KMS-11 (cell line): ENCODE data around the gene EME1.

ENCODE experiments used
- H2AFZ ChIP-seq: fragments of 200-600 bp; sonication (generic); 2 replicates; pipeline ENCODE4 v1.6.1; 2016; ENCODE audit warnings: antibody characterized with exemption, mixed run types, low read depth
- H3K27ac ChIP-seq: fragments of 200-600 bp; sonication (generic); 2 replicates; pipeline ENCODE4 v1.6.1; 2016; ENCODE audit warnings: mild to moderate bottlenecking, mixed run types
- H3K27me3 ChIP-seq: fragments of 200-600 bp; sonication (generic); 2 replicates; pipeline ENCODE4 v1.6.1; 2017; ENCODE audit warnings: mild to moderate bottlenecking, low read depth, mixed run types, moderate library complexity; ENCODE audit not compliant: insufficient read depth
- H3K36me3 ChIP-seq: fragments of 200-600 bp; sonication (generic); 2 replicates; pipeline ENCODE4 v1.6.1; 2017; ENCODE audit warnings: mild to moderate bottlenecking, mixed run types; ENCODE audit not compliant: insufficient read depth
- H3K4me1 ChIP-seq: fragments of 200-600 bp; sonication (generic); 2 replicates; pipeline ENCODE4 v1.6.1; 2016; ENCODE audit warnings: mild to moderate bottlenecking, low read depth, mixed run types; ENCODE audit not compliant: poor library complexity, severe bottlenecking
- H3K4me2 ChIP-seq: fragments of 200-600 bp; sonication (generic); 2 replicates; pipeline ENCODE4 v1.7.0; 2016; ENCODE audit warnings: mild to moderate bottlenecking, mixed run types
- H3K4me3 ChIP-seq: fragments of 200-600 bp; sonication (generic); IDR thresholded peaks from 2 replicates; pipeline ENCODE4 v1.6.1; 2017; ENCODE audit warnings: low read depth, low read length, mixed read lengths; ENCODE audit not compliant: insufficient read depth
- H3K79me2 ChIP-seq: fragments of 200-600 bp; sonication (generic); 2 replicates; pipeline ENCODE4 v1.6.1; 2016; ENCODE audit warnings: low read depth, mixed run types; ENCODE audit not compliant: insufficient read depth
- H3K9ac ChIP-seq: fragments of 200-600 bp; sonication (generic); 2 replicates; pipeline ENCODE4 v1.6.1; 2016; ENCODE audit warnings: mild to moderate bottlenecking, mixed run types
- H4K20me1 ChIP-seq: fragments of 200-600 bp; sonication (generic); 2 replicates; pipeline ENCODE4 v1.6.1; 2016; ENCODE audit warnings: mild to moderate bottlenecking, mixed run types; ENCODE audit not compliant: insufficient read depth
- TF ChIP-seq, protein P1 (sequence below): fragments of 200-600 bp; sonication (generic); conservative IDR thresholded peaks from 2 replicates; pipeline ENCODE4 v1.6.1; 2017; ENCODE audit warnings: low read depth, mild to moderate bottlenecking, antibody characterized with exemption, low read length, moderate library complexity, mixed read lengths

EME1 gene

GRCh38 chr17:50328363-50329325, 44.4 kb upstream of the EME1 start:
- Histone ChIP-seq H3K79me2 (no peaks in the 10 kb centered on the region), H3K27ac (no peak overlapping the region), H3K4me2 (no peak overlapping the region), H3K9ac (no peak overlapping the region), H3K4me1 (no peaks in the 10 kb centered on the region), H3K4me3 (no peak overlapping the region), H3K27me3 (no peaks in the 10 kb centered on the region), H4K20me1 (no peaks in the 10 kb centered on the region), H3K36me3 (no peaks in the 10 kb centered on the region), H2AFZ (no peak overlapping the region)
- TF ChIP-seq, protein P1, sequence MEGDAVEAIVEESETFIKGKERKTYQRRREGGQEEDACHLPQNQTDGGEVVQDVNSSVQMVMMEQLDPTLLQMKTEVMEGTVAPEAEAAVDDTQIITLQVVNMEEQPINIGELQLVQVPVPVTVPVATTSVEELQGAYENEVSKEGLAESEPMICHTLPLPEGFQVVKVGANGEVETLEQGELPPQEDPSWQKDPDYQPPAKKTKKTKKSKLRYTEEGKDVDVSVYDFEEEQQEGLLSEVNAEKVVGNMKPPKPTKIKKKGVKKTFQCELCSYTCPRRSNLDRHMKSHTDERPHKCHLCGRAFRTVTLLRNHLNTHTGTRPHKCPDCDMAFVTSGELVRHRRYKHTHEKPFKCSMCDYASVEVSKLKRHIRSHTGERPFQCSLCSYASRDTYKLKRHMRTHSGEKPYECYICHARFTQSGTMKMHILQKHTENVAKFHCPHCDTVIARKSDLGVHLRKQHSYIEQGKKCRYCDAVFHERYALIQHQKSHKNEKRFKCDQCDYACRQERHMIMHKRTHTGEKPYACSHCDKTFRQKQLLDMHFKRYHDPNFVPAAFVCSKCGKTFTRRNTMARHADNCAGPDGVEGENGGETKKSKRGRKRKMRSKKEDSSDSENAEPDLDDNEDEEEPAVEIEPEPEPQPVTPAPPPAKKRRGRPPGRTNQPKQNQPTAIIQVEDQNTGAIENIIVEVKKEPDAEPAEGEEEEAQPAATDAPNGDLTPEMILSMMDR: no peak

- H2AFZ ChIP-seq: no peak overlapping the region
- no peaks in the 10 kb centered on the region for H3K36me3 ChIP-seq
- H3K27me3 ChIP-seq: no peaks in the 10 kb centered on the region
- H3K27ac ChIP-seq: no peak overlapping the region
- no peaks in the 10 kb centered on the region for H3K79me2 ChIP-seq
- no peak overlapping the region for H3K4me2 ChIP-seq
- TF ChIP-seq, protein P1: no peak
- H3K4me3 ChIP-seq: no peak overlapping the region
- H4K20me1 ChIP-seq: no peaks in the 10 kb centered on the region
- H3K9ac ChIP-seq: no peak overlapping the region
- no peaks in the 10 kb centered on the region for H3K4me1 ChIP-seq
Measured at GRCh38 chr17:50329716-50330115, 43.3 kb upstream of the EME1 start.

- Histone ChIP-seq H3K27me3 (no peaks in the 10 kb centered on the region), H4K20me1 (no peaks in the 10 kb centered on the region), H3K79me2 (no peaks in the 10 kb centered on the region), H3K4me1 (no peaks in the 10 kb centered on the region), H3K36me3 (no peaks in the 10 kb centered on the region), H2AFZ (no peak overlapping the region), H3K27ac (no peak overlapping the region), H3K9ac (no peak overlapping the region), H3K4me3 (no peak overlapping the region), H3K4me2 (no peak overlapping the region)
- TF ChIP-seq, protein P1: no peak
Measured at GRCh38 chr17:50330151-50330775, 42.8 kb upstream of the EME1 start.

- Histone ChIP-seq H3K4me3 (no peak overlapping the region), H3K27ac (no peak overlapping the region), H3K27me3 (no peaks in the 10 kb centered on the region), H3K79me2 (no peaks in the 10 kb centered on the region), H3K4me1 (no peaks in the 10 kb centered on the region), H2AFZ (no peak overlapping the region), H3K9ac (no peak overlapping the region), H3K4me2 (no peak overlapping the region), H4K20me1 (no peaks in the 10 kb centered on the region), H3K36me3 (no peaks in the 10 kb centered on the region)
- TF ChIP-seq, protein P1: no peak
Measured at GRCh38 chr17:50331085-50331791, 41.8 kb upstream of the EME1 start.
